ENCODE results near the gene ACO1. TPM values are rescaled to one million over a fixed set of nuclear protein-coding genes. Genes with fewer than 3 reads are reported as not detected.

The ACO1 gene
- total and polyA plus RNA-seq, 2 donors (not counting 3 experiments of a cell fraction or from before 2014, with no cell fraction given): 51.6 to 54.1 TPM

- ChIA-PET CTCF (interaction anchor here (1.5 to 11.1 kb wide), 3 partner anchors 10 to 137 kb away, joined by 3 to 383 read pairs (median 4); no protein-coding TSS in a partner anchor), POLR2A (no interaction called here)
- Histone ChIP-seq H3K27ac (ENCODE audit: insufficient read depth, low read depth, low read length) (no peak overlapping the region), H3K79me2 (ENCODE audit: control insufficient read depth, insufficient read depth, low read length) (no peaks in the 10 kb centered on the region), H3K4me1 (ENCODE audit: control insufficient read depth, extremely low read depth, insufficient read depth, low read length) (peaks cover 26% of the 10 kb centered on the region), H3K4me2 (ENCODE audit: insufficient read depth, low read length) (no peak overlapping the region), H3K9me1 (replicated peaks; ENCODE audit: control insufficient read depth, extremely low read depth, insufficient read depth, low read length) (no peaks in the 10 kb centered on the region), H3K4me3 (replicated peaks in 1 of 3; ENCODE audit: insufficient read depth in 1 of 3, low read depth in 1 of 3, low read length in 3 of 3) (no peak overlapping the region), H2AFZ (ENCODE audit: low read depth, low read length) (no peak overlapping the region), H3K9ac (replicated peaks; ENCODE audit: extremely low read depth, insufficient read depth, low read length) (no peak overlapping the region), H3K27me3 (ENCODE audit: control insufficient read depth in 2 of 2, insufficient read depth in 2 of 2, low read length in 2 of 2) (no peaks in the 10 kb centered on the region), H3K9me3 (replicated peaks; ENCODE audit: control insufficient read depth, insufficient read depth, low read length) (no peaks in the 10 kb centered on the region), H4K20me1 (replicated peaks; ENCODE audit: control insufficient read depth, extremely low read depth, insufficient read depth, low read length) (no peaks in the 10 kb centered on the region), H3K36me3 (ENCODE audit: control insufficient read depth in 2 of 2, extremely low read depth in 1 of 2, insufficient read depth in 2 of 2, low read length in 2 of 2) (peaks cover 18 to 27% of the 10 kb centered on the region in 2 experiments)
- dilution Hi-C loops (cut with MboI; ENCODE audit: extremely low pct_ligation_motif_present, low sequenced_read_pairs) (no loop called here), intact Hi-C loops (cut with micrococcal nuclease) (loop anchor here (5.0 kb wide), 1 partner anchor 532 kb away; no protein-coding TSS in a partner anchor)
- no peak for DNase-seq (ENCODE audit: low read depth, low spot score)
- no peak for FAIRE-seq
- TF ChIP-seq FOS (IDR thresholded peaks at IDR 0.05; ENCODE audit: borderline replicate concordance, insufficient read depth, low read length) (no peak), JUN (IDR thresholded peaks at IDR 0.05; ENCODE audit: borderline replicate concordance, insufficient read depth, insufficient read length, low read depth) (no peak), MYC (IDR thresholded peaks at IDR 0.05; ENCODE audit: low read depth, low read length) (no peak), POLR2AphosphoS5 (IDR thresholded peaks at IDR 0.05; ENCODE audit: insufficient read depth, low read depth, low read length) (no peak), CTCF (IDR thresholded peaks at IDR 0.05; ENCODE audit: extremely low read depth in 1 of 2, insufficient read depth in 1 of 2, low read depth in 1 of 2, low read length in 2 of 2) (no peak), POLR2A (IDR thresholded peaks at IDR 0.05; ENCODE audit: low read depth, low read length) (no peak), EZH2 (IDR thresholded peaks at IDR 0.05; ENCODE audit: borderline replicate concordance, low read depth, low read length, severe bottlenecking) (no peak), GATA2 (IDR thresholded peaks at IDR 0.05; ENCODE audit: insufficient read depth, insufficient read length, low read depth, low read length) (no peak)
- TF ChIP-seq, protein P1, sequence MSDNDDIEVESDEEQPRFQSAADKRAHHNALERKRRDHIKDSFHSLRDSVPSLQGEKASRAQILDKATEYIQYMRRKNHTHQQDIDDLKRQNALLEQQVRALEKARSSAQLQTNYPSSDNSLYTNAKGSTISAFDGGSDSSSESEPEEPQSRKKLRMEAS (IDR thresholded peaks at IDR 0.05; ENCODE audit: insufficient read depth, insufficient read length): no peak
- BruUV-seq (replicated peaks): no TSS peak
Observed at GRCh38 chr9:32434892-32435291, 50.4 kb downstream of the ACO1 start.

Measured in endothelial cell of umbilical vein (primary cell).